LNCaP clone FGC (cell line): ENCODE results near the gene IL19.

ENCODE experiments used
- DNase-seq: peaks from one replicate; pipeline ENCODE4 v3.0.0-alpha.2; 2011; ENCODE audit warnings: low read depth
- H3K4me3 ChIP-seq: 2 replicates; pipeline ENCODE4 v1.5.1; 2011; ENCODE audit warnings: mild to moderate bottlenecking, low read depth, low read length, control low read depth
- TF ChIP-seq, protein P1 (sequence below): IDR thresholded peaks from 2 replicates; pipeline ENCODE4 v1.5.1; 2012; ENCODE audit warnings: mild to moderate bottlenecking; ENCODE audit not compliant: control insufficient read depth, insufficient read depth; ENCODE audit errors: extremely low read depth

Gene IL19

DNA sequence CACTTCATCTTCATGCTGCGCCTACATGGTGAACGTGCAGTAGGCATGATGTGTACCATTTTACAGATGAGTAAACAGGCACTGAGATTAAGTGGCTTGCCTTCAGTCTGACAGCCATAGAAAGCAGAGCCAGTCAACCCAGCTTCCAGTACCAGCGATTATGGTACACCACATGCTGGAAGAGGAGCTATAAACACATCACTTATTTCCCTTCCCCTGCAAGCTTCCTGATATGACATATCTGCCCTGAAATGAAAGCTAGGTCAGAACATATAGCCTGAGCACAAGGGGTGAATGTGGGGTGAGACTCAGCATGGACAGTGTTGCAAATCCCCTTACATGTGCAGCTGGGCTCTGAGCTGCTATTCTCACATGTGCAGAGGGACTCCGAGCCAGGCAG, 61.1 kb downstream of the IL19 start:
- TF ChIP-seq, protein P1, sequence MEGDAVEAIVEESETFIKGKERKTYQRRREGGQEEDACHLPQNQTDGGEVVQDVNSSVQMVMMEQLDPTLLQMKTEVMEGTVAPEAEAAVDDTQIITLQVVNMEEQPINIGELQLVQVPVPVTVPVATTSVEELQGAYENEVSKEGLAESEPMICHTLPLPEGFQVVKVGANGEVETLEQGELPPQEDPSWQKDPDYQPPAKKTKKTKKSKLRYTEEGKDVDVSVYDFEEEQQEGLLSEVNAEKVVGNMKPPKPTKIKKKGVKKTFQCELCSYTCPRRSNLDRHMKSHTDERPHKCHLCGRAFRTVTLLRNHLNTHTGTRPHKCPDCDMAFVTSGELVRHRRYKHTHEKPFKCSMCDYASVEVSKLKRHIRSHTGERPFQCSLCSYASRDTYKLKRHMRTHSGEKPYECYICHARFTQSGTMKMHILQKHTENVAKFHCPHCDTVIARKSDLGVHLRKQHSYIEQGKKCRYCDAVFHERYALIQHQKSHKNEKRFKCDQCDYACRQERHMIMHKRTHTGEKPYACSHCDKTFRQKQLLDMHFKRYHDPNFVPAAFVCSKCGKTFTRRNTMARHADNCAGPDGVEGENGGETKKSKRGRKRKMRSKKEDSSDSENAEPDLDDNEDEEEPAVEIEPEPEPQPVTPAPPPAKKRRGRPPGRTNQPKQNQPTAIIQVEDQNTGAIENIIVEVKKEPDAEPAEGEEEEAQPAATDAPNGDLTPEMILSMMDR: no peak
- no peak for DNase-seq
- no peak overlapping the region for H3K4me3 ChIP-seq

GRCh38 chr1:206832352-206832880, 61.8 kb downstream of the IL19 start:
- no peak for DNase-seq
- no peak overlapping the region for H3K4me3 ChIP-seq
- TF ChIP-seq, protein P1: no peak

- no peak overlapping the region for H3K4me3 ChIP-seq
- TF ChIP-seq, protein P1: no peak
- no peak for DNase-seq
Observed at GRCh38 chr1:206833106-206833680, 62.6 kb downstream of the IL19 start.

DNA sequence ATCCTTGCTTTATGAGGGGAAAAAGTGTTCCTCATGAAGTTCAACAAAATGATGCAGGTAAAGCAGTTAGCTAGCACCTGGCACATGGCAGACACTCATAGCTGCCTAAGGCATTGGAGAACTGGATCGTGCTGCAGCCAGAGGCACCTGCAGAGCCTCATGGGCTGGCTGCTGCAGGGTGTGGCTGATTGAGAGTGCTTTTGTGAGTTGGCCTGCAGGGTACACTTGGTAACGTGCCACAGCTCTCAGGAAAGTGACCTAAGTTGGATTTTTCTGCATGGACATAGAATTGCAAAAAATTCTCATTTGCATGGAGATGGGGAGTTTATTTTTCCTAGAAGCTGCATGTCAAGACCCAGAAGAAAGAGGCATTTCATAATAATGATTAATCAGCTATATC, 63.2 kb downstream of the IL19 start:
- no peak overlapping the region for H3K4me3 ChIP-seq
- DNase-seq: no peak
- TF ChIP-seq, protein P1: no peak

GRCh38 chr1:206834217-206834616, 63.6 kb downstream of the IL19 start:
- DNase-seq: no peak
- TF ChIP-seq, protein P1: no peak
- H3K4me3 ChIP-seq: no peak overlapping the region

- TF ChIP-seq, protein P1: no peak
- H3K4me3 ChIP-seq: no peak overlapping the region
- no peak for DNase-seq
Observed at GRCh38 chr1:206834711-206835110, 64.1 kb downstream of the IL19 start.

DNA sequence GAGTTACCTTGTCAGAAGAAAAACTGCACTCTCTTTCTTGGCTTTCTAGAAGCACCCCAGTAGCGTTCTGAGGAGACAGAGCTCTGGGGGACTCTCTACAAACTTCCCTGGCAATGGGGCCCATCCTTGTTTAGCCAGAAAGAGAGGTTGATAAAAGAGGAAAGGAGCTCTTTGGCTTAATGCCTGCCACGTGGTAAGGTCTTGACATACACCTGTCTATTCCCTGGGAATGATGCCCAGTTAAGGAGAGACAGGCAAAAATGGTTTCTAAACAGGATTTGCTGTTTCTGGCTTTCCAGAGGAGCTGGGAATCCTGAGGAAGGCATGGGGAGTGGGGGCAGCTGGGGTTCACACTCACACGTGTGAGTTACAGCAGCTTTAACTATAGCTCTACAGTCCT, 64.6 kb downstream of the IL19 start:
- H3K4me3 ChIP-seq: no peak overlapping the region
- DNase-seq: peak; percentile 61
- TF ChIP-seq, protein P1: no peak
